Glomerular visceral epithelial cell (primary cell): ENCODE results near the gene INTS4.
"Not testable (repeated sequence)": the region's sequence is repeated elsewhere in the genome, so short reads cannot be mapped to it uniquely, and the experiment has no call there.

ENCODE experiments used
- DNase-seq: peaks from one replicate; pipeline ENCODE4 v3.0.0-alpha.2; 2016; ENCODE audit errors: extremely low spot score

The INTS4 gene

DNA sequence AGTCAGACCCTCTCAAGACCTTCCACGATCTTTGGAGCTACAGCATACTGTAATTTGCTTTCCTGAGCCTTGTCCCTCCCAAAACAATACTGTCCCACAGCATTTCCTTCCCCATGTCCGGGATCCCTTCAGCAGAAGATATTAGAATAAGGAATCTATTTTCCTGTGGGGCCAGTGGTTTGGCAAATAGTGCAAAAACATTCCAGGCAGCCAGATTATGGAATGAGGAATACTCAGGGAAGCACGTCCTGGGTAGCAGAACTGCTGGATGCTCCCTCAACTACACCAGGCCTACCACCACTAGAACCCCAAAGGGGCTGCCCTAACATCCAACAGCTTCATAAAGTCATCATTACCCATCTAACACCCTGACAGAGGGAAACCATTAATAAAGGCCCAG lies 112.1 kb downstream of the INTS4 start:
- DNase-seq, result no peak

GRCh38 chr11:77879218-77879617 lies 115.2 kb downstream of the INTS4 start:
- no peak for DNase-seq

- peak; percentile 61 for DNase-seq
These were observed 116.2 kb downstream of the INTS4 start for GRCh38 chr11:77878247-77878646.

GRCh38 chr11:77876045-77876444 lies 118.4 kb downstream of the INTS4 start:
- no peak for DNase-seq

DNA sequence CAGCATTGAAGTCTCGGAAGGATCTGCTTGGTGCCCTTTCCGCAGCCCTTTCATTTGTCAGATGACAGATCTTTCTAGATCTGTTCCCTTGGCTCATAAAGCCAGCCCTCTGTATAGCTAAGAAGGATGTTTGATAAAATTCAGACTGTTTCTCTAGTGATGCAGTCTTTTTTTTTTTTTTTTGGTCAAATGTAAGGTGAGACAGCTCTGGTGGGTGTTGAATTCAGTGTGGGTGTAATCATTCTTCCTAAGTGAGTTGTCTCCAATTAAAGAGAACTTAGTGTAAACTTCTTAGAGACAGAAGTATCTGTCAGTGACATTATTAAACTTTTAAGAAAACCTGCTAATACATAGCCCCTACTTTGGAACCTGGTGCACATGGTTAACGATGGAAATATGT lies 120.3 kb downstream of the INTS4 start:
- no peak for DNase-seq

DNA sequence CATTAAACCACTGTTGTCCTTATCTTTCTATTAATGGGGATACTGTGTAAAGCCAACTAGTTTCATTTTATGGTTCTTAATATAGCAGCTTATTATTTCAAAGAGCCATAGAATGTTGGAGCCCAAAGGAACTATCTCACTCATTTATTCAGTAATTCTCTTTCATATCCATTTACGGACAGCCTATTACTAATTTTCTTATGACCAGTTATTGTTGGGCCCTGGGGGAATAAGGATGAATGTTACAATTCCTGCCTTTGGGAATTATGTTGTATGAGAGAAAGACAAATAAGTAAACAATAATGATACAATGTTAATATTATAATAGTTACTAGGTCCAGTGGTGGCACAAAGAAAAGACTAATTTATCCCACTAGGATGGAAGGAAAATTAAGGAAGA lies 121.1 kb downstream of the INTS4 start:
- no peak for DNase-seq

DNA sequence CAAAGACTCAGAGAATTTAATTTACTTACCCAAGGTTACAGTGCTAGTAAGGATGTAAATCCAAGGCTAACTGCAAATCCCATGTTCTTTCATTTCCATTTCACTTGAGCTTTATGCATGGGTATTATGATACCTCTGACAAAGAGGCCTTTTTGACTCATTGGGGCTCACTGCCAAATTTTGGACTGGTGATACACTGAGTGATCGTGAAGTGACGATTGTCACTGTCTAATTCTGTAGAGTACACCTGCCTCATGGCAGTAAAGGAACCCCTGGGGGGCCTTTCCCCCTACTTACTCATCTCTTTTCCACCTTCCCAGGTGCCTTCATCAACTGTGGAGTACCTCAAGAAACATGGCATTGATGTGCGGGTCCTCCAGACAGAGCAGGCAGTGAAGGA lies 122.6 kb downstream of the INTS4 start:
- no peak for DNase-seq

- no peak for DNase-seq
These were observed 125.7 kb downstream of the INTS4 start for GRCh38 chr11:77868744-77869143.

DNA sequence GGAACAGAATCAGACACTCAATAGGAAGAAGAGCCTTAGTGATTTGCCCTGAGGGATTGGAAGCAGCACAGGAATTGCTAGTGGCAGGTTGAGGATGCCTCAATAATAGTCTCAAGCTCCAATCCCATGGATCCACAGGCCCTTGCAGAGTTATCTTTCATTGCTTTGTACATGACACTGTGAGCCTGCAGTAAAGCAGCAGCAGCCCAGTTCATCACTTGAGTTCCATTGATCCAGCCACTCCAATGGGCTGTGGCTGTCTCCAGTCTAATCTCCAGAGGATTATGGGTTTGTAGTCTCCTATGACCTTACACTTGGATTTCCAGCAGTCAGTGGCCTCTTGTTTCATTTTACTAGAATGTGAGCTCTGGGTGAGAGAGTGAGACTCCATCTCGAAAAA lies 128.1 kb downstream of the INTS4 start:
- DNase-seq, result no peak

DNA sequence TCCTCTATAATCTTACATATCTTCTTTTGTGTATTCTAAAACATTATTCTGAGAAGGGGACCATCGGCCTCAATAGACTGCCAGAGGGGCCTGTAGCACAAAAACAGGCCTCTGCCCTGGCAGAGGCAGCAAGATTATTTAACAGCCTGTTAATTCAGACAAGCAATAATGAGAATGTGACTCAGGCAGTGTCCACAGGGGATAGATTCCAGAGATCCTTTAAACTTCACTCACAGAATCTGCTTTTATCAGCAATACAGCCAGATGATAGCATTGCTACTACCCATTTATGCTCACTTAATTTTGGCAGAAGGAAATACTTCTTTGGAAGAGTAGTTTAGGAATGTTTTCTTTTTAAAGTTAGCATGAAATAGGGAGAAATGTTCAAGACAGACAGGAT lies 128.7 kb downstream of the INTS4 start:
- no peak for DNase-seq

DNA sequence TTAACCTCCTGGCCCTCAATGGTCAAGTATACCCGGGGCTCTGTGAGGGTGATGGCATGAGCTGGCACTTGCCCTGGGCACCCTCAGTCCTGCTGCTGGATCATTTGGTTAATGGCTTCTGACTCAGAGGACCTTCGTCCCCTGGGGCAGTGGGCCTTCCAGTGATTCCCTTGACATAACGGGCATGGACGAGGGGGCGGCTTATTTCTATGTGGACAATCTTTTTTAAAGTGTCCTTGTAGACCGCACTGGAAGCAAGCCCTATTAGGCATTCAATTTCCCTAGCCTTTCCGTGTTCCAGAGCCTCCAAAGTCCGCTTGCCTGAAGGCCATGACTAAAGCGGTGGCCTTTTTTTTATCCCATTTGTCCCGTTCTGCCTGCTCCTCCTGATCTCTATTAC lies 133.0 kb downstream of the INTS4 start:
- DNase-seq, result not testable (repeated sequence)

GRCh38 chr11:77857906-77858457 lies 136.5 kb downstream of the INTS4 start:
- DNase-seq, result not testable (repeated sequence)

DNA sequence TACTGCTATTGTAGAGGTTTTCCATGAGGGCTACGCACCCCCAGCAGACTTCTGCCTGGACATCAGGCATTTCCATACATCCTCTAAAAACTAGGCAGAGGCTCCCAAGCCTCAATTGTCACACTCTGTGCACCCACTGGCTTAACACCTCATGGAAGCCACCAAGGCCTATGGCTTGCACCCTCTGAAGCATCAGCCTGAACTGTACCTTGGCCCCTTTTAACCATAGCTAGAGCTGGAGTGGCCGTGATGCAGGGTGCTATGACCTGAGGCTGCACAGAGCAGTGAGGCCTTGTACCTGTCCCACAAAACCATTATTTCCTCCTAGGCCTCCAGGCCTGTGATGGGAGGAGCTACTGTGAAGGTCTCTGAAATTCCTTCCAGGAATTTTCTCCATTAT lies 139.6 kb downstream of the INTS4 start:
- DNase-seq, result no peak

GRCh38 chr11:77851503-77851902 lies 143.0 kb downstream of the INTS4 start:
- DNase-seq, result no peak

DNA sequence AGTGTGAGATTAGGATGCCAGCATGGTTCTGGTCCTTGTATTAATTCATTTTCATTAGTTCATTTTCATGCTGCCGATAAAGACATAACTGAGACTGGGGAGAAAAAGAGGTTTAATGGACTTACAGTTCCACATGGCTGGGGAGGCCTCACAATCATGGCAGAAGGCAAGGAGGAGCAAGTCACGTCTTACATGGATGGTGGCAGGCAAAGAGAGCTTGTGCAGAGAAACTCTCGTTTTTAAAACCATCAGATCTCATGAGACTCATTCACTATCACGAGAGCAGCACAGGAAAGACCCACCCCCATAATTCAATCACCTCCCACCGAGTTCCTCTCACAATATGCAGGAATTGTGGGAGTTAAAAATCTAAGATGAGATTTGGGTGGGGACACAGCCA lies 150.8 kb downstream of the INTS4 start:
- DNase-seq, result not testable (repeated sequence)

- peak; percentile 29 for DNase-seq
These were observed 151.9 kb downstream of the INTS4 start for GRCh38 chr11:77842441-77843121.

GRCh38 chr11:77833302-77833701 lies 161.2 kb downstream of the INTS4 start:
- DNase-seq, result no peak

DNA sequence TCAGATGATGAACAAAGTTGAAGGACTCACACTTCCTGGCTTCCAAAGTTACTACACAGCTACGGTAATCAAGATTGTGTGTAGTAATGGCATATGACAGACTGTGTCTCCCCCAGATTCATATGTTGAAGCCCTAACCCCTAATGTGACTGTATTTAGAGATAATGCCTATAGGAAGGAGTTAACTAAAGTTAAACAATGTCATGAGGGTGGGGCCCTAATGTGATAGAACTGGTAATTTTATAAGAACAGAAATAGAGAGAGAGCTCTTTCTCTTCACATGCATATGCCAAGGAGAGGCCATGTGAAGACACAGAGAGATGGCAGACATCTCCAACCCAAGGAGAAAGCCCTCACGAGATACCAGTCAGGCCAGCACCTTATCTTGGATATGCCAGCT lies 165.5 kb downstream of the INTS4 start:
- DNase-seq, result no peak
